ENCODE measurements around the gene NDST4. TPM values are rescaled to one million over a fixed set of nuclear protein-coding genes. Genes with fewer than 3 reads are reported as not detected.

NDST4 gene
- total RNA-seq, 2 donors from 2014 or later = not detected

- Mint-ChIP-seq H3K4me3 (no peak overlapping the region), H3K36me3 (no peaks in the 10 kb centered on the region), H3K9me3 (peaks cover 3% of the 10 kb centered on the region), H3K4me1 (ENCODE audit: low read depth in 2 of 2) (no peaks in the 10 kb centered on the region), H3K27me3 (no peaks in the 10 kb centered on the region), H3K27ac (no peak overlapping the region)
- ATAC-seq (no peak), DNase-seq (ENCODE audit: low spot score) (no peak)
These were observed 252.6 kb downstream of the NDST4 start for GRCh38 chr4:114860786-114861185.

- DNase-seq (ENCODE audit: low spot score) (no peak), ATAC-seq (no peak)
- Mint-ChIP-seq H3K9me3 (peaks cover 10% of the 10 kb centered on the region), H3K36me3 (no peaks in the 10 kb centered on the region), H3K27ac (no peak overlapping the region), H3K27me3 (no peaks in the 10 kb centered on the region), H3K4me3 (no peak overlapping the region), H3K4me1 (ENCODE audit: low read depth in 2 of 2) (no peaks in the 10 kb centered on the region)
These were observed 255.6 kb downstream of the NDST4 start for GRCh38 chr4:114857831-114858230.

GRCh38 chr4:114839986-114840385, 273.4 kb downstream of the NDST4 start:
- no peak for DNase-seq (ENCODE audit: low spot score)

GRCh38 chr4:114830628-114831027, 282.8 kb downstream of the NDST4 start:
- H3K36me3 Mint-ChIP-seq = no peaks in the 10 kb centered on the region
- H3K27me3 Mint-ChIP-seq = no peaks in the 10 kb centered on the region
- no peak overlapping the region for H3K27ac Mint-ChIP-seq
- no peak for ATAC-seq
- peaks cover 5% of the 10 kb centered on the region for H3K9me3 Mint-ChIP-seq
- no peak overlapping the region for H3K4me3 Mint-ChIP-seq
- no peak for DNase-seq (ENCODE audit: low spot score)
- no peaks in the 10 kb centered on the region for H3K4me1 Mint-ChIP-seq (ENCODE audit: low read depth in 2 of 2)

More at GRCh38 chr4:114839986-114840385, 273.4 kb downstream of the NDST4 start:
- no peak overlapping the region for H3K27ac Mint-ChIP-seq
- no peaks in the 10 kb centered on the region for H3K4me1 Mint-ChIP-seq (ENCODE audit: low read depth in 2 of 2)
- peaks cover 27% of the 10 kb centered on the region for H3K9me3 Mint-ChIP-seq
- no peak overlapping the region for H3K4me3 Mint-ChIP-seq
- no peaks in the 10 kb centered on the region for H3K27me3 Mint-ChIP-seq
- no peak for ATAC-seq
- no peaks in the 10 kb centered on the region for H3K36me3 Mint-ChIP-seq

- ATAC-seq (no peak), DNase-seq (ENCODE audit: low spot score) (no peak)
- no peaks in the 10 kb centered on the region for H3K27me3 Mint-ChIP-seq
- no peak overlapping the region for H3K4me3 Mint-ChIP-seq
- H3K4me1 Mint-ChIP-seq (ENCODE audit: low read depth in 2 of 2) = no peaks in the 10 kb centered on the region
- no peaks in the 10 kb centered on the region for H3K9me3 Mint-ChIP-seq
- H3K36me3 Mint-ChIP-seq = no peaks in the 10 kb centered on the region
- H3K27ac Mint-ChIP-seq = no peak overlapping the region
These were observed 285.8 kb downstream of the NDST4 start for GRCh38 chr4:114827651-114828050.

- H3K4me3 Mint-ChIP-seq = no peak overlapping the region
- peaks cover 7% of the 10 kb centered on the region for H3K9me3 Mint-ChIP-seq
- ATAC-seq (no peak), DNase-seq (ENCODE audit: low spot score) (no peak)
- H3K4me1 Mint-ChIP-seq (ENCODE audit: low read depth in 2 of 2) = no peaks in the 10 kb centered on the region
- H3K36me3 Mint-ChIP-seq = no peaks in the 10 kb centered on the region
- H3K27me3 Mint-ChIP-seq = no peaks in the 10 kb centered on the region
- H3K27ac Mint-ChIP-seq = no peak overlapping the region
These were observed 297.7 kb downstream of the NDST4 start for GRCh38 chr4:114815760-114816159.

- Mint-ChIP-seq H3K36me3 (no peaks in the 10 kb centered on the region), H3K4me1 (ENCODE audit: low read depth in 2 of 2) (no peaks in the 10 kb centered on the region), H3K27me3 (no peaks in the 10 kb centered on the region), H3K9me3 (peaks cover 3% of the 10 kb centered on the region), H3K4me3 (no peak overlapping the region), H3K27ac (no peak overlapping the region)
- DNase-seq (ENCODE audit: low spot score) (no peak), ATAC-seq (no peak)
These were observed 299.5 kb downstream of the NDST4 start for GRCh38 chr4:114813961-114814360.

GRCh38 chr4:114811564-114812301, 301.7 kb downstream of the NDST4 start:
- ATAC-seq = no peak
- peaks cover 0 to 5% of the 10 kb centered on the region in 2 donors for H3K27me3 Mint-ChIP-seq
- no peaks in the 10 kb centered on the region for H3K36me3 Mint-ChIP-seq
- peaks cover 3% of the 10 kb centered on the region for H3K9me3 Mint-ChIP-seq
- H3K4me1 Mint-ChIP-seq (ENCODE audit: low read depth in 2 of 2) = peaks cover 5 to 6% of the 10 kb centered on the region in 2 donors
- no peak overlapping the region for H3K4me3 Mint-ChIP-seq
- H3K27ac Mint-ChIP-seq = no peak overlapping the region
- DNase-seq (ENCODE audit: low spot score) = no peak

- H3K27ac Mint-ChIP-seq = no peak overlapping the region
- H3K4me1 Mint-ChIP-seq (ENCODE audit: low read depth in 2 of 2) = peaks cover 5 to 6% of the 10 kb centered on the region in 2 donors
- H3K4me3 Mint-ChIP-seq = no peak overlapping the region
- no peaks in the 10 kb centered on the region for H3K9me3 Mint-ChIP-seq
- no peaks in the 10 kb centered on the region for H3K36me3 Mint-ChIP-seq
- ATAC-seq (peak; percentile 58 to 61), DNase-seq (ENCODE audit: low spot score) (peak; percentile 63)
- peaks cover 0 to 5% of the 10 kb centered on the region in 2 donors for H3K27me3 Mint-ChIP-seq
These were observed 305.5 kb downstream of the NDST4 start for GRCh38 chr4:114807759-114808404.

- H3K4me1 Mint-ChIP-seq (ENCODE audit: low read depth in 2 of 2) = peaks cover 5 to 6% of the 10 kb centered on the region in 2 donors
- no peak overlapping the region for H3K27ac Mint-ChIP-seq
- H3K27me3 Mint-ChIP-seq = peaks cover 0 to 5% of the 10 kb centered on the region in 2 donors
- H3K9me3 Mint-ChIP-seq = no peaks in the 10 kb centered on the region
- DNase-seq (ENCODE audit: low spot score) = no peak
- no peak overlapping the region for H3K4me3 Mint-ChIP-seq
- ATAC-seq = no peak
- H3K36me3 Mint-ChIP-seq = no peaks in the 10 kb centered on the region
These were observed 306.1 kb downstream of the NDST4 start for GRCh38 chr4:114807357-114807756.

- Mint-ChIP-seq H3K27ac (no peak overlapping the region), H3K4me1 (ENCODE audit: low read depth in 2 of 2) (no peaks in the 10 kb centered on the region), H3K4me3 (no peak overlapping the region), H3K36me3 (no peaks in the 10 kb centered on the region), H3K27me3 (no peaks in the 10 kb centered on the region), H3K9me3 (no peaks in the 10 kb centered on the region)
- DNase-seq (ENCODE audit: low spot score) (no peak), ATAC-seq (no peak)
These were observed 321.4 kb downstream of the NDST4 start for GRCh38 chr4:114791976-114792375.

- peaks cover 4% of the 10 kb centered on the region for H3K9me3 Mint-ChIP-seq
- no peaks in the 10 kb centered on the region for H3K4me1 Mint-ChIP-seq (ENCODE audit: low read depth in 2 of 2)
- no peak overlapping the region for H3K4me3 Mint-ChIP-seq
- no peak for DNase-seq (ENCODE audit: low spot score)
- no peaks in the 10 kb centered on the region for H3K27me3 Mint-ChIP-seq
- H3K27ac Mint-ChIP-seq = no peak overlapping the region
- ATAC-seq = no peak
- no peaks in the 10 kb centered on the region for H3K36me3 Mint-ChIP-seq
These were observed 327.9 kb downstream of the NDST4 start for GRCh38 chr4:114785570-114785969.

GRCh38 chr4:114783215-114783595, 330.2 kb downstream of the NDST4 start:
- Mint-ChIP-seq H3K9me3 (peaks cover 10% of the 10 kb centered on the region), H3K4me3 (no peak overlapping the region), H3K36me3 (no peaks in the 10 kb centered on the region)

GRCh38 chr4:114782415-114783214, 330.8 kb downstream of the NDST4 start:
- no peak for ATAC-seq
- Mint-ChIP-seq H3K9me3 (peaks cover 10% of the 10 kb centered on the region), H3K27ac (no peak overlapping the region)

More at GRCh38 chr4:114783215-114783595, 330.2 kb downstream of the NDST4 start:
- H3K27ac Mint-ChIP-seq = no peak overlapping the region
- no peaks in the 10 kb centered on the region for H3K4me1 Mint-ChIP-seq (ENCODE audit: low read depth in 2 of 2)
- DNase-seq (ENCODE audit: low spot score) (no peak), ATAC-seq (no peak)
- no peaks in the 10 kb centered on the region for H3K27me3 Mint-ChIP-seq

More at GRCh38 chr4:114782415-114783214, 330.8 kb downstream of the NDST4 start:
- no peak for DNase-seq (ENCODE audit: low spot score)
- H3K27me3 Mint-ChIP-seq = no peaks in the 10 kb centered on the region
- H3K4me1 Mint-ChIP-seq (ENCODE audit: low read depth in 2 of 2) = no peaks in the 10 kb centered on the region
- no peaks in the 10 kb centered on the region for H3K36me3 Mint-ChIP-seq
- H3K4me3 Mint-ChIP-seq = no peak overlapping the region

Measured in natural killer cell treated with Interleukin-12 subunit alpha and Interleukin-12 subunit beta and Interleukin-15 and Interleukin-18, amount 100 ng/mL, for 72 hours (primary cell).